Subcutaneous abdominal adipose tissue (tissue), 5 donors: ENCODE measurements around the gene SSBP2.

Source experiments
- H3K27ac ChIP-seq: one replicate; pipeline ENCODE4 v1.7.0; 2013; ENCODE audit warnings: low read depth, mild to moderate bottlenecking, inconsistent platforms, low read length, moderate library complexity
- H3K27me3 ChIP-seq, 5 donors: one replicate each; pipeline ENCODE4 v1.7.0; 2013; ENCODE audit warnings: low read length in 5 of 5, inconsistent platforms in 1 of 5; ENCODE audit not compliant: control insufficient read depth in 5 of 5, insufficient read depth in 4 of 5
- H3K36me3 ChIP-seq, 5 donors: one replicate each; pipeline ENCODE4 v1.7.0; 2013; ENCODE audit warnings: low read length in 5 of 5; ENCODE audit not compliant: control insufficient read depth in 5 of 5, insufficient read depth in 5 of 5
- H3K4me1 ChIP-seq, 5 donors: one replicate each; pipeline ENCODE4 v1.7.0; 2013; ENCODE audit warnings: low read length in 5 of 5, mild to moderate bottlenecking in 3 of 5, moderate library complexity in 1 of 5; ENCODE audit not compliant: control insufficient read depth in 5 of 5, insufficient read depth in 5 of 5
- H3K4me3 ChIP-seq, 5 donors: one replicate each; pipeline ENCODE4 v1.7.0; 2013; ENCODE audit warnings: low read length in 5 of 5, low read depth in 1 of 5
- H3K9ac ChIP-seq, 5 donors: one replicate each; pipeline ENCODE4 v1.7.0; 2013; ENCODE audit warnings: low read length in 5 of 5, mild to moderate bottlenecking in 4 of 5, moderate library complexity in 3 of 5
- H3K9me3 ChIP-seq, 5 donors: one replicate each; pipeline ENCODE4 v1.7.0; 2013; ENCODE audit warnings: low read length in 5 of 5; ENCODE audit not compliant: control insufficient read depth in 5 of 5
- donor health status: healthy.
- donor health status: healthy.
- donor health status: healthy.
- donor health status: healthy.
- donor health status: healthy.

Gene SSBP2

GRCh38 chr5:81657386-81657785 lies 93.5 kb downstream of the SSBP2 start:
- no peak overlapping the region for H3K27ac ChIP-seq
- no peak overlapping the region for H3K4me3 ChIP-seq
- H3K4me1 ChIP-seq = no peaks in the 10 kb centered on the region

GRCh38 chr5:81656783-81657182 lies 94.1 kb downstream of the SSBP2 start:
- Histone ChIP-seq H3K9me3 (no peaks in the 10 kb centered on the region), H3K4me1 (no peaks in the 10 kb centered on the region), H3K36me3 (no peaks in the 10 kb centered on the region), H3K4me3 (no peak overlapping the region), H3K27me3 (no peaks in the 10 kb centered on the region), H3K27ac (no peak overlapping the region), H3K9ac (no peak overlapping the region)

More at GRCh38 chr5:81657386-81657785, 93.5 kb downstream of the SSBP2 start:
- Histone ChIP-seq H3K9me3 (no peaks in the 10 kb centered on the region), H3K9ac (no peak overlapping the region), H3K27me3 (no peaks in the 10 kb centered on the region), H3K36me3 (no peaks in the 10 kb centered on the region)

- Histone ChIP-seq H3K4me1 (peaks cover 0 to 6% (median 0%) of the 10 kb centered on the region in 5 donors), H3K27me3 (no peaks in the 10 kb centered on the region)
These were observed 99.9 kb downstream of the SSBP2 start for GRCh38 chr5:81650987-81651386.

GRCh38 chr5:81646469-81646995 lies 104.4 kb downstream of the SSBP2 start:
- Histone ChIP-seq H3K27me3 (no peaks in the 10 kb centered on the region), H3K9ac (no peak overlapping the region), H3K9me3 (no peaks in the 10 kb centered on the region), H3K36me3 (peaks cover 0 to 13% (median 0%) of the 10 kb centered on the region in 5 donors), H3K4me1 (peaks cover 0 to 8% (median 0%) of the 10 kb centered on the region in 5 donors), H3K4me3 (no peak overlapping the region), H3K27ac (no peak overlapping the region)

More at GRCh38 chr5:81650987-81651386, 99.9 kb downstream of the SSBP2 start:
- Histone ChIP-seq H3K27ac (no peak overlapping the region), H3K36me3 (peaks cover 0 to 13% (median 0%) of the 10 kb centered on the region in 5 donors), H3K9ac (no peak overlapping the region), H3K4me3 (no peak overlapping the region), H3K9me3 (no peaks in the 10 kb centered on the region)

GRCh38 chr5:81642210-81642609 lies 108.7 kb downstream of the SSBP2 start:
- no peak overlapping the region for H3K4me3 ChIP-seq
- H3K27me3 ChIP-seq = no peaks in the 10 kb centered on the region
- H3K4me1 ChIP-seq = peaks cover 0 to 3% (median 0%) of the 10 kb centered on the region in 5 donors
- H3K9ac ChIP-seq = no peak overlapping the region
- no peaks in the 10 kb centered on the region for H3K9me3 ChIP-seq
- H3K36me3 ChIP-seq = peaks cover 0 to under 1% (median 0%) of the 10 kb centered on the region in 5 donors
- H3K27ac ChIP-seq = no peak overlapping the region

- Histone ChIP-seq H3K27ac (no peak overlapping the region), H3K4me3 (no peak overlapping the region), H3K36me3 (peaks cover 0 to 7% (median 5%) of the 10 kb centered on the region in 5 donors), H3K9me3 (no peaks in the 10 kb centered on the region), H3K27me3 (no peaks in the 10 kb centered on the region), H3K4me1 (peaks cover 0 to 3% (median 0%) of the 10 kb centered on the region in 5 donors), H3K9ac (no peak overlapping the region)
These were observed 111.3 kb downstream of the SSBP2 start for GRCh38 chr5:81639556-81639955.

GRCh38 chr5:81638471-81638870 lies 112.4 kb downstream of the SSBP2 start:
- peaks cover 0 to 3% (median 0%) of the 10 kb centered on the region in 5 donors for H3K4me1 ChIP-seq
- H3K4me3 ChIP-seq = no peak overlapping the region
- H3K27me3 ChIP-seq = no peaks in the 10 kb centered on the region
- peaks cover 0 to 8% (median 7%) of the 10 kb centered on the region in 5 donors for H3K36me3 ChIP-seq
- no peak overlapping the region for H3K9ac ChIP-seq
- no peak overlapping the region for H3K27ac ChIP-seq
- no peaks in the 10 kb centered on the region for H3K9me3 ChIP-seq

GRCh38 chr5:81633891-81634290 lies 117.0 kb downstream of the SSBP2 start:
- H3K36me3 ChIP-seq = peaks cover 0 to 10% (median 7%) of the 10 kb centered on the region in 5 donors
- no peak overlapping the region for H3K9ac ChIP-seq
- H3K9me3 ChIP-seq = no peaks in the 10 kb centered on the region
- H3K4me3 ChIP-seq = no peak overlapping the region
- no peak overlapping the region for H3K27ac ChIP-seq
- no peaks in the 10 kb centered on the region for H3K4me1 ChIP-seq
- no peaks in the 10 kb centered on the region for H3K27me3 ChIP-seq

GRCh38 chr5:81633471-81633870 lies 117.4 kb downstream of the SSBP2 start:
- no peaks in the 10 kb centered on the region for H3K27me3 ChIP-seq
- no peak overlapping the region for H3K9ac ChIP-seq
- no peaks in the 10 kb centered on the region for H3K9me3 ChIP-seq
- no peak overlapping the region for H3K4me3 ChIP-seq
- no peaks in the 10 kb centered on the region for H3K4me1 ChIP-seq
- peaks cover 0 to 10% (median 7%) of the 10 kb centered on the region in 5 donors for H3K36me3 ChIP-seq
- H3K27ac ChIP-seq = no peak overlapping the region

GRCh38 chr5:81632679-81633078 lies 118.2 kb downstream of the SSBP2 start:
- Histone ChIP-seq H3K36me3 (peaks cover 0 to 13% (median 8%) of the 10 kb centered on the region in 5 donors), H3K27me3 (no peaks in the 10 kb centered on the region), H3K4me1 (no peaks in the 10 kb centered on the region), H3K4me3 (no peak overlapping the region), H3K9me3 (no peaks in the 10 kb centered on the region), H3K27ac (no peak overlapping the region), H3K9ac (no peak overlapping the region)
